Activated T-cell treated with anti-CD3 and anti-CD28 coated beads for 48 hours (primary cell): ENCODE results near the gene CCNH.

ENCODE experiments used
- DNase-seq: peaks from one replicate; pipeline ENCODE4 v3.0.0-alpha.2; 2020; ENCODE audit warnings: low read depth

The CCNH gene

DNA sequence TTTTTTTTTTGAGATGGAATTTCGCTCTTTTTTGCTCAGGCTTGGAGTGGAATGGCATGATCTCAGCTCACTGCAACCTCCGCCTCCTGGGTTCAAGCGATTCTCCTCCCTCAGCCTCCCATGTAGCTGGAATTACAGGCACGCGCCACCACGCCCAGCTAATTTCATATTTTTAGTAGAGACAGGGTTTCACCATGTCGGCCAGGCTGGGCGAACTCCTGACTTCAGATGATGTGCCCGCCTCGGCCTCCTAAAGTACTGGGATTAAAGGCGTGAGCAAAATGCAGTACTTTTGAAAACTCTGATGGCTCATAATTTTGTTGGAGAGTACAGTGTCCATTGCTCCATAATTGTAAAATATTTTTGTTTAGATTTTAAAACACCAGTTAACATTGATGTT lies 52.6 kb downstream of the CCNH start:
- no peak for DNase-seq

DNA sequence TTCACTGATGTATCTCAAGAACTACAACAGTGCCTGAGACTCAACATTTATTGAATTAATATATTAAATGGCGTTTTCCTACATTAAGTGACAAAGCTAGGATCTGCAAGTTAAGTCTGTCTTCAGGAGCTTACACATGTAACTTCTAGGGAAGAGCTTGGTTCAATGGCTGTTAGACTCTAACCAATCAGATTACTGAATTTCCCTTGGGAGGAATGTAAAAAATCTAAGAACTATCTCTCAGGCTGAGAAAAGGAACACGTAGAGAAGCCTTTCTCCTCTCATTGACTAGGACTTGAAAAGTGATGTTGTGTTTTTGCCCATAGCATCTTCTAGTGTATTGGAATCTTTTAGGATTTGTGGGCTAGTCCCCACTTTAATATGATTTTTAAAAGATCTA lies 53.6 kb downstream of the CCNH start:
- DNase-seq, result no peak

DNA sequence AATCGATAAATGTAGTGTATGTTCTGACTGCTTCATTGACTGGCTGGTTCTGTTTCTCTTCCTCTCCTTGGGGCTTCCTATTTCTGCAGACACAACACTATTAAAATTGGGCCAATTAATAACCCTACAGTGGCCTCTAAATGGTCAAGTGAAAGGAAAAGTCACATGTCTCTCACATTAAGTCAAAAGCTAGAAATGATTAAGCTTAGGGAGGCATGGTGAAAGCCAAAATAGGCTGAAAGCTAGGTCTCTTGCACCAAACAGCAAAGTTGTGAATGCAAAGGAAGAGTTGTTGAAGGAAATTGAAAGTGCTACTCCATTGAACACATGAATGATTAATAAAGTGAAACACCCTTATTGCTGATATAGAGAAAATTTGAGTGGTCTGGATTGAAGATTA lies 58.2 kb downstream of the CCNH start:
- DNase-seq, result no peak

DNA sequence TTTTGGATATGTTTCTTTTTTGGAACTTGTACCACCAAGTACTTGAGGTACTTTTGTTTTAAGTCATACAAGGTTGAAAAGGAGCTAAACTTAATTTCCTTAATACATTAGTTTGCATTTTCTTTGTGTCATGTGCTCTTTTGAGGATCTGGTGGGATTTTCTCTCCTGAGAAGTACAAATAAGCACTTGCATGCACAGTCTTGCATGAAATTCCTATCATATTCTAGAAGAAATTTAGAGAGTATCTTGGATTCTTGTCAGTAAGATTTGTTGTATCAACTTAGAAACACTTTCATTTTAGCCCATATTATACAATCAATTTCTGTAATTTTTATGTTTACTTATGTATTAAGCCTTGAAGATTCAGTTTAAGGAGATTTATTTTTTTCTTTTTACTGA lies 64.9 kb downstream of the CCNH start:
- no peak for DNase-seq

DNA sequence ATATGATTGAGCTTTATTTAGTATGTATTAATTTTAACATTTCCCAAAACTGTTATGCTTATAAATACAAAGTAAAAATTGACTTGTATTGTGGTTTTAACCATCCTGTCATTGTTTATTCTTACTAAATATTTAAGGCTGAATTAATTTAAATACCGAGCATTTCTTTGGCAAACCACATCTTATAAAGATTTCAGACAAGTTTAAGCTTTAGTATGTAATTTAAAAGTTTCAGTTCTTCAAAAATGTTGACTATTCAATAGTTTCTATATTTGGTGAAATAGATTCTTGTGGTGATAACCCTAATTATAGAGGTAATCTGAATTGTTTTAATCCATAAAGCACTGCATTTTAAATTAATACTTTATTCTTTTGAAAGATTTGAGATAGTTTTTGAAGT lies 65.5 kb downstream of the CCNH start:
- DNase-seq, result no peak
